ENCODE results near the gene BLTP3B.
"Not testable (repeated sequence)": the region's sequence is repeated elsewhere in the genome, so short reads cannot be mapped to it uniquely, and the experiment has no call there.

BLTP3B gene

GRCh38 chr12:100142851-100143559 lies at the start of gene BLTP3B:
BLTP3B (minus strand) TSS chr12:100142874; CDS start chr12:100142635, 239 bp downstream.
- peak; percentile 51 for DNase-seq (ENCODE audit: low read depth)

GRCh38 chr12:100189636-100190394 lies 47.1 kb upstream of the BLTP3B start:
- no peak for DNase-seq (ENCODE audit: low read depth)

DNA sequence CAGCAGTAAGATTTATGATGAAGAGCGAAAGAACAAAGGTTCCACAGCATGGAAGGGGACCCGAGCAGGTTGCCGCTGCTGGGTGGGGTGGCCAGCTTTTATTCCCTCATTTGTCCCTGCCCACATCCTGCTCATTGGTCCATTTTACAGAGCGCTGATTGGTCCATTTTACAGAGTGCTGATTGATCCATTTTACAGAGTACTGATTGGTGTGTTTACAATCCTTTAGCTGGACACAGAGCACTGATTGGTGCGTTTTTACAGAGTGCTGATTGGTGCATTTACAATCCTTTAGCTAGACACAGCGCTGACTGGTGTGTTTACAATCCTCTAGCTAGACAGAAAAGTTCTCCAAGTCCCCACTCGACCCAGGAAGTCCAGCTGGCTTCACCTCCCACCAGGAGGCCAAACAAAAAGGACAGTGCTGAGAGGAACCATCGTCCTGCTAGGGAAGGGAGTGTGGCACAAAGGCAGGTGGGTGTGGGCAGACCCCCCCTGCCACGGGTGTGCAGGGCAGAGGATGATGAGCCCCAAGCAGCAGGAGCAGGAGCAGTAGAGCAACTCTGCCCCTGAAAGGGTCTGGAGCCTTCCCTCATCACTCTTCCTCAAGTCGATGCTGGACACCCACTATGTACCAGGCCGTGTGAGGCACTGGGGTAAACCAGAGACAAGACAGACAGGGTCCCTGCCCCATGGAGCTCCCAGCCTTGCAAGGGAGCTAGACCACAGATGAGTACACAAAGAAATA lies 46.4 kb upstream of the BLTP3B start:
- not testable (repeated sequence) for DNase-seq (ENCODE audit: low read depth)

DNA sequence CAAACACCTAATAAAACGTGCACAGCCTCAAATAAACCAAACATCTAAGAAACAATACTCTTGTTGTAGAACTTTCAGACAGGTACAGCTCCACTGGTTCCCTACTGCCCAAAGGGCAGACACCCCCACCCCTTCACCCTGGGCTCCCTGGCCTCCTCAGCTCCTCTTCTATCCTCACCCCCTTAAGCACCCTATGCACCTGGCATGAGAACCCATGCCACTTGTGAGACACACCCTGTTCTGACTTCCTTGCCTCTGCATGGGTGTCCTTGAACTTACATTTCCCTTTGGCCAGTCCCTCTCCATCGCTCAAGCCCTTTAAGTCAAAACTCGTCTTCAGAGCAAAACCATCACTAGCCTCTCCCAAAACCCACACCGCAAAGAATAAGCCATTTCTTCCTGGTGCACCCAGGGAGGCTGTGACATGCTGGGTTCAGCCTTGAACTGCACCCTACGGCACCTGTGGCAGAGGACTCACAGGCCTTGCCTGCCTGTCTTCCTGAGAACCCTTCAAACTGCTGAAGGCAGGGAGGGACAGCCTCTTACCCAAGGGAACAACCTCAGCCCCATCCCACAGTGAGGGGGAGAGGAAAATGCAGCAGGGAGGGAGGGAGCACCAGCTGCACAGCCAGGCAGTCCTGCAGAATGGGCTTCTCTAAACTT lies 45.3 kb upstream of the BLTP3B start:
- DNase-seq (ENCODE audit: low read depth): no peak

DNA sequence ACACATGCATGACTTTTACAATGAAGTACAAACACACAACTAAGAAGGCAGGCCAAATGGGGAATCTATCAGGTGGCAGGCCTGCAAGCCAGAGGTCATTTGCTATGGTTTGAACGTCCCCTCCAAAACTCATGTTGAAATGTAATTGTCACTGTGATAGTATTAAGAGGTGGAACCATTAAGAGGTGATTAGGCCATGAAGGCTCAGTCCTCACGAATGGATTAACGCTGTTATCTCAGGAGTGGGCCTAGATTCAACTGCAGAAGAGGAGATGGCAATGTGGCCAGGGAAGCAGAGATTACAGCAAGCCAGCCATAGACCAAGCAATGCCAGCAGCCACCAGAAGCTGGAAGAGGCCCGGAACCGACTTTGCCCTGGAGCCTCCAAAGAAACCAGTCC lies 44.4 kb upstream of the BLTP3B start:
- no peak for DNase-seq (ENCODE audit: low read depth)

DNA sequence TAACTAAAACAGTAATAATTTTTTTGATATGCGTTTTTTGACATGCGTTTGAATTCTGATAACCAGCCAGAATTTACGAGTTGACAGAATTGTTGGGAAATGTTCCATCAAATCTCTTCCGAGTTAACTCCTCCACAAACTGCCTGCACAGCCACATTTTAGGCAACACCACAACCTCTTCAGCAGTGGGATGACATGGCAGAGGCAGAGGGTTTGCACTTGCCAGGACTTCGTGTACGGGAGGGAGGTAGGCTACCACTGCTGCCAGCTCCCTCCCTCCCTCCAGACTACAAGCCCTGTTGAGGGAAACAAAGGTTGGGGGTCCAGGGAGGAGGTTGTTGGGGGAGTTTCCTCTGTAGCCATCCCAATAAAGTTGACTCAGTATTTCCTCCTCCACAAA lies 43.4 kb upstream of the BLTP3B start:
- DNase-seq (ENCODE audit: low read depth): no peak

DNA sequence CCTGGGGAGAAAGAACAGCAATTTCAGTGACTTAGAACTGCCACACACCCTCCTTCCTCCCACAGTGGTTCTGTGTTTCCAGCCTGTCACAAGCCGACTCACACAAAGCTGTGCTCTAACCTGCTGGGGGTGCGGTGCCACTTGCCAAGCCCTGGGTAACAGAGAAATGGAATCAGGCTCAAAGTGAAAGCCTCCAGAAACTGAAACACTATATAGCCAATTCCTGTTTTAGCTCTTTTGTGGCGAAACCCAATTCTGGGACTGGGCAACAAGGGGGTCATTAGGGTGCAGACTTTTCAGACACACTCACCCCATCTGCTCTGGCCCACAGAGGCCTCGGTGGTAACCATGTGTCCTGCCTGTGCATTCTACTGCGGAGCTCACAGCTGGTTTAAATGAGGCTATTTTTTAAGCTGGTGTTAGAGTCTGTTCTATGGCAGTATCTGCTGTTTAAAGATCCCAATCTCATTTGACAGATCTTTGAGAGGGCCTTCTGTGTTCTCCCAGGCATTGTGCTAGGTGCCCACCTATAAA lies 42.8 kb upstream of the BLTP3B start:
- no peak for DNase-seq (ENCODE audit: low read depth)

- no peak for DNase-seq (ENCODE audit: low read depth)
Observed at GRCh38 chr12:100184549-100185145, 42.0 kb upstream of the BLTP3B start.

DNA sequence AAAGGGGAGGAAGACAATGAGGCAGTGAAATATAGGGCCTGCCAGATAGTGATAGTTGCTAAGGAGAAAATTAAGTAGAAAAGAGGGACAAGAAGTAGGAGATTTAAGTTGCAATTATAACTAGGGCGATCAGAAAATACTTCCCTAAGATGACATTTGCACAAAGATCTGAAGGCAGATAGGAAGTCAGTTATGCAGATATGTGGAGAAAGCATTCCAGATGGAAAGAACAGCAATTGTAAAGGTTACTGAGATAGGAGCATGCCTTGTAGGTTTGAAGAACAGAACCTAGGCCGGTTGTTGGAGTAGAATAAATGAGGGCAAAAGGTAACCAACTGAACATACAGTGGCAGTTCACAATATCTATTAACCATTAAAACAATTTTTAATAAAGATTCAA lies 36.6 kb upstream of the BLTP3B start:
- DNase-seq (ENCODE audit: low read depth): no peak

DNA sequence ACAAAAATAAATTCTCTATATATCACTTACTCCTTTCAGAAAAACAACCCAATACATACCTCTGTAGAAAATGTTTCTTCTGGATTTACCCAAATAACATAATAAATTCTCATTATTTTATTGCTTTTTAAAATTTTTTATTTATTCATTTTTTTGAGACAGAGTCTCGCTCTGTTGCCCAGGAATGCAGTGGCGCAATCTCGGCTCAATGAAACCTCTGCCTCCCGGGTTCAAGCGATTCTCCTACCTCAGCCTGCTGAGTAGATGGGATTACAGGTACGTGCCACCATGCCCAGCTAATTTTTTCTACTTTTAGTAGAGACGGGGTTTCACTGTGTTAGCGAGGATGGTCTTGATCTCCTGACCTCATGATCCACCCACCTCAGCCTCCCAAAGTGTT lies 33.8 kb upstream of the BLTP3B start:
- not testable (repeated sequence) for DNase-seq (ENCODE audit: low read depth)

GRCh38 chr12:100174495-100174894 lies 31.8 kb upstream of the BLTP3B start:
- DNase-seq (ENCODE audit: low read depth): no peak

DNA sequence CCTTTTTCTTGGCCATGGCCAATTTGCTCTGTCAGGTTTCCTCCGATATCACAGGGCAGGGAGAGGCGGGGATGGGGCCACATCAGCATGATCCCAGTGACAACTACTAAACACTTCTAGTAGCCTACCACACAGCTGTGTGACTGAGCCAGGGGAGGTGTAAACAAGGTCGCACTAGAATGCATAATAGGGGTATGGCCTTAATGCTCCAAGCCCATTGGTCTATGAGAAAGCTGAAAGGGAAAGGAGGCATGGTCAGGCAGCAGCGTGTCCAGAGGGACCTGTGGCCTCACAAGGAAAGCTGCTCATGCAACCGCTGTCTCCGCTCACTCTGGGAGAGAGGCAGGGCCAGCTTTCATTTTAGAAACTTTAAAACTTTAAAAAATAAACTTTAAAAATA lies 30.4 kb upstream of the BLTP3B start:
- no peak for DNase-seq (ENCODE audit: low read depth)

- DNase-seq (ENCODE audit: low read depth): no peak
Observed at GRCh38 chr12:100171248-100171647, 28.6 kb upstream of the BLTP3B start.

DNA sequence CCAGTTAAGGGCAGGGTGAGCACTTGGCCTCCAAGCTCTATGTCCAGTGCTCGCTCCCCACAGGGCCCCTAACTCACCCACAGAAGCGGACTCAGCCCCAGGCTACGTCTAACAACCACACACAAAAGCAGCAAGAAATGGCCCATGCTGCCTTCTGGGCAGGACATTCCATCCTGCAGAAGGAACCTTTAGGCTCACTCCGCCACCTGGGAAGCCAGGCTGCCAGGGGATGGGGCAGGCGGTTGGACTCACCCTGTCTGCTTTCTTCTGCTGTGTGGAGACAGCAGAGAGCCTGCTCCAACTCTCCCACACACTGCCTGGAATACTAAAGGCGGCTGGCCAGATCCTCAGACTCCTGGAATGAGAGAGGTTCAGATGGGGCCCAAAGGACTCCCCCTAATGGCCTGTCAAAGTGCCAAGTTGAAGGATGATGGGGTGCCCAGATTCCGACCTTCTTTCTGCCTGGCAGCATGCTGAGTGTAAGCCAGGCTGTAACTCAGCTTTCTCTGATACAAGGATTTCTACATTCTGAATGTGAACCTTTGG lies 27.7 kb upstream of the BLTP3B start:
- DNase-seq (ENCODE audit: low read depth): no peak

GRCh38 chr12:100169345-100169744 lies 26.7 kb upstream of the BLTP3B start:
- no peak for DNase-seq (ENCODE audit: low read depth)

DNA sequence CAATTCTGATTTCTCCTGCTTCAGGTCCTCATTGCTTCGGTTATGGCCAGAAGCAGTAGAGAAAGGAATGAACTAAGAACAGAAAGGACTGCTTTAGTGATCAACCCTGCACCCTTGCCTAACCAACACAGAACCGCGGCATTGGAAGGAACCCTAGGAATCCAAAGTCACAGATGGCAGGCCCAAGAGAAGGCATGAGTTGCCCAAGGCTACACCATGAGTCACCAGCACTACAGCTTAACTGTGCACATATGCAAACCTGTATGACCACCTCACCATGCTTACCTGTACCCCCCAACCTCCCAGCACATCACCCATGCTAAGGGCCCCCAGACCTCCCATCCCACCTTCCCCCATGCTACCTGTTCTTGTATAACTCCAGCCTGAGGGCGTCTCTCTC lies 25.9 kb upstream of the BLTP3B start:
- no peak for DNase-seq (ENCODE audit: low read depth)

DNA sequence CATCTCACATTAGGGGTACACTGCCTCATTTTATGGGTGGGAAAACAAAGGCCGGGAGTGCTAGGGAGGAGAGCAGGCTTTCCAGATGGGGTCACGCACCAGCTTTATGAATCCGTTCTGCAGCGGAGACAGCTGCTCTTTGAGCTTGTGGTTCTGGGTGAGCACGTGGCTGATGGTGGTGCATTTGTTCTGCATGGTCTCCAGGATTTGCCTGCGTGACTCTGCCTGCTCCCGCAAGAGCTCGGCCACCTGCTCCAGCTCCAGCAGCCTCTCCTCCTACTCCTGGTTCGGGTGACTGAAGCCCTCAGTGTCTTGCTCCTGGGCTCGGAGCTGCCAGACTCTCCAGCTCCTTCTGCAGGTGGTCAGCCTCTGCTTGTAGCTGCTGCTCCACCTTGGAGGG lies 23.6 kb upstream of the BLTP3B start:
- no peak for DNase-seq (ENCODE audit: low read depth)

- no peak for DNase-seq (ENCODE audit: low read depth)
Observed at GRCh38 chr12:100165356-100165755, 22.7 kb upstream of the BLTP3B start.

GRCh38 chr12:100164153-100164704 lies 21.6 kb upstream of the BLTP3B start:
- no peak for DNase-seq (ENCODE audit: low read depth)

DNA sequence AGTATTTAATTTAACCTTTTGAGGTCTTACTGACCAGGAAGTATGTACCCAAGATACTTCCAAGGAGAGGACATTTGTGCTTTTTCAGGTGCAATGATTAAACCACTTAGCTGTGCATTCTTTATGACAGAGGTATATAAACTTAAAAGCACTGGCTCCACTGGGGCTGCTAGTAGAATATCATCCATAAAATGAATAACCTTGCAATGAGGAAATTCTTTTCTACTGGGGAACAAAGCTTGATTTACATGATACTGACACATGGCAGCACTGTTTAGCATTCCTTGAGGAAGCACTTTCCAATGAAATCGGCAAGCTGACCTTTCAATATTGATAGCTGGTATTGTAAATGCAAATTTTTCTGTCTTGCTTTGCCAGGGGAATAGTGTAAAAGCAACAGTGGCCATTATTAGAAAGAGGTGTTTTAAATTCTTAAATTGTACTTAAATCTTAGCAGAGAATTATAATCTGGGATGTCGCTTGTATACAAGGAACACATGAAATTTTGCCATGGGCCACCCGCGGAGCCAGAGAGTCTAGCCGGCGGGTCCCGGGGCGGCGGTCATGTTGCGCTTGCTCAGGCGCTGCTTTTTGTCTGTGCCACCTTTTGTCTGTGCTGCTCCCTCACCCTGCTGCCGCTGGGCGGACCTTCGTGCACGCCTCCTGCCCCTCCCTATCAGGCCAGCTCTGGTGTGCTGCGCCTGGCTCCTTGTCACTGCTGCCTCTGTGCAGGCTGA lies 20.9 kb upstream of the BLTP3B start:
- DNase-seq (ENCODE audit: low read depth): no peak
